ENCODE data around the gene FOXS1. TPM values are rescaled to one million over a fixed set of nuclear protein-coding genes. Genes with fewer than 3 reads are reported as not detected.

FOXS1 gene
- total and polyA plus RNA-seq, 2 experiments from 2014 or later = 0.26 TPM; not detected in 1

DNA sequence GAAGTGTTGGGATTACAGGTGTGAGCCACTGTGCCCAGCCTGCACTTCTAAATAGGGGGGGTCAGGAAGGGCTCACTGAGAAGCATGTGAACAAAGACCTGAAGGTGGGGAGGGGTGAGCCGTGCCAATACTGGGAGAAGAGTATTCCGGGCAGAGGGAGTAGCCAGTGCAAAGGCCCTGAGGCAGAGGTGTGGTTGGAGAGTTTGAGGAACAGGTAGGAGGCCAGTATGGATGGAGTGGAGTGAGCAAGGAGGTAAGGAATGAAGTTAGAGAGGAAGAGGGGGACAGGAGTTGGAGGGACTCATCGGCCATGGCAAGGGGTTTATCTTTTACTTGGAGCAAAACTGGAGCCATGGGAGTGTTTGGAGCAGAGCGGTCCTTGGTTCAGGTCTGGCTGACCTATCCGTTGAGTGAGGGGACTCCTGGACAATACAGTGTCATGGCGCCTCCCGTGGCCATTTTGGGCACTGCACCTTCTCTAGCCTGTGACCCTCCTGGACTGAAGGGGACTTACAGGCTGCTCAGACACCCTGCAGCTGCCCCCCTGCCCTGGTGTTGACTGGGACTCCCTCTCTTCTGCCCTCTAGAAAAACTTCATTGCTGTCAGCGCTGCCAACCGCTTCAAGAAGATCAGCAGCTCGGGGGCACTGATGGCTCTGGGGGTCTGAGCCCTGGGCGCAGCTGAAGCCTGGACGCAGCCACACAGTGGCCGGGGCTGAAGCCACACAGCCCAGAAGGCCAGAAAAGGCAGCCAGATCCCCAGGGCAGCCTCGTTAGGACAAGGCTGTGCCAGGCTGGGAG is 12.1 kb downstream of the FOXS1 start:
- H2AFZ ChIP-seq = peak overlapping the region; percentile 95
- no peaks in the 10 kb centered on the region; the same call in 1 of the 2 replicates for H3K9me2 ChIP-seq (ENCODE audit: insufficient read depth)
- H3K4me1 ChIP-seq (ENCODE audit: insufficient read depth) = no peaks in the 10 kb centered on the region; the same call in 1 of the 2 replicates
- peaks cover 21% of the 10 kb centered on the region for H3K9me3 Mint-ChIP-seq
- peaks cover 22% of the 10 kb centered on the region for H3K27me3 Mint-ChIP-seq (ENCODE audit: insufficient read depth, low read depth, poor library complexity)
- peaks cover 6% of the 10 kb centered on the region for H3K4me1 Mint-ChIP-seq
- no peaks in the 10 kb centered on the region for H4K20me1 ChIP-seq (replicated peaks; ENCODE audit: insufficient read depth)
- no peaks in the 10 kb centered on the region for H3K36me3 ChIP-seq (ENCODE audit: insufficient read depth)
- H3K4me3 Mint-ChIP-seq = no peak overlapping the region
- ATAC-seq (peak; percentile 92), DNase-seq (ENCODE audit: low spot score) (peak; percentile 98)
- H3F3A ChIP-seq (replicated peaks; ENCODE audit: low read depth) = 0 out of 2 replicates have a peak, but pooled peaks cover 4% of the 10 kb centered on the region
- TF ChIP-seq, protein P1, sequence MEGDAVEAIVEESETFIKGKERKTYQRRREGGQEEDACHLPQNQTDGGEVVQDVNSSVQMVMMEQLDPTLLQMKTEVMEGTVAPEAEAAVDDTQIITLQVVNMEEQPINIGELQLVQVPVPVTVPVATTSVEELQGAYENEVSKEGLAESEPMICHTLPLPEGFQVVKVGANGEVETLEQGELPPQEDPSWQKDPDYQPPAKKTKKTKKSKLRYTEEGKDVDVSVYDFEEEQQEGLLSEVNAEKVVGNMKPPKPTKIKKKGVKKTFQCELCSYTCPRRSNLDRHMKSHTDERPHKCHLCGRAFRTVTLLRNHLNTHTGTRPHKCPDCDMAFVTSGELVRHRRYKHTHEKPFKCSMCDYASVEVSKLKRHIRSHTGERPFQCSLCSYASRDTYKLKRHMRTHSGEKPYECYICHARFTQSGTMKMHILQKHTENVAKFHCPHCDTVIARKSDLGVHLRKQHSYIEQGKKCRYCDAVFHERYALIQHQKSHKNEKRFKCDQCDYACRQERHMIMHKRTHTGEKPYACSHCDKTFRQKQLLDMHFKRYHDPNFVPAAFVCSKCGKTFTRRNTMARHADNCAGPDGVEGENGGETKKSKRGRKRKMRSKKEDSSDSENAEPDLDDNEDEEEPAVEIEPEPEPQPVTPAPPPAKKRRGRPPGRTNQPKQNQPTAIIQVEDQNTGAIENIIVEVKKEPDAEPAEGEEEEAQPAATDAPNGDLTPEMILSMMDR (conservative IDR thresholded peaks at IDR 0.05; ENCODE audit: low read depth in 2 of 2) = peak; percentile 96 to 98
- TF ChIP-seq ZNF331 (CRISPR knock-in tag; IDR thresholded peaks at IDR 0.05; ENCODE audit: low read depth) (no peak), NANOG (IDR thresholded peaks at IDR 0.05; ENCODE audit: borderline replicate concordance) (no peak), ZNF114 (CRISPR knock-in tag; IDR thresholded peaks at IDR 0.05) (no peak)
- H3K27me3 ChIP-seq (ENCODE audit: insufficient read depth) = no peaks in the 10 kb centered on the region
- no peak overlapping the region for H3K4me3 ChIP-seq
- H3K27ac Mint-ChIP-seq = no peak overlapping the region
- no peaks in the 10 kb centered on the region; the same call in 2 of the 3 replicates for H3K36me3 Mint-ChIP-seq (ENCODE audit: low read depth)
- H3K27ac ChIP-seq (ENCODE audit: low read depth) = no peak overlapping the region
- no peak overlapping the region for H3K4me2 ChIP-seq
- no peaks in the 10 kb centered on the region for H3K79me2 ChIP-seq (replicated peaks; ENCODE audit: insufficient read depth)

DNA sequence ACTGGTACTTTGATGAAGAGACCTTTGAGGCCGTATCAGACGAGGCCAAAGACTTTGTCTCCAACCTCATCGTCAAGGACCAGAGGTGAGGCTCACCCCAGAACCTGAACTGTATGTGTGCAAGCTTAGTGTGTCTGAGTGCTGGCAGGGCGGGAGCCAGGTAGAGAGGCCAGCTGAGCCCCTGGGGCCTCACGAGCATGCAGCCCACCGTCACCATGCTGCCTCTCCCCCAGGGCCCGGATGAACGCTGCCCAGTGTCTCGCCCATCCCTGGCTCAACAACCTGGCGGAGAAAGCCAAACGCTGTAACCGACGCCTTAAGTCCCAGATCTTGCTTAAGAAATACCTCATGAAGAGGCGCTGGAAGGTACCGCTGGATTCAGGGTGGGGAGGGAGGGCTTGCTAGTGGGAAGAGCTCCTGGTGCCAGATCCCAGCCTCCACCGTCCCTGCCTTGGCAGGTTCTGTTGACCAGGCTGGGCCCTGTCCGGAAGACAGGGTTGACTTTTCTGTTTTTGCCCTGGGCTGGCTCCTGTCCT is 13.6 kb downstream of the FOXS1 start:
- Histone ChIP-seq H3K4me2 (no peak overlapping the region), H3K27me3 (ENCODE audit: insufficient read depth) (no peaks in the 10 kb centered on the region), H3K4me3 (no peak overlapping the region), H4K20me1 (replicated peaks; ENCODE audit: insufficient read depth) (no peaks in the 10 kb centered on the region), H3K79me2 (replicated peaks; ENCODE audit: insufficient read depth) (no peaks in the 10 kb centered on the region), H3F3A (replicated peaks; ENCODE audit: low read depth) (0 out of 2 replicates have a peak, but pooled peaks cover 4% of the 10 kb centered on the region), H3K27ac (ENCODE audit: low read depth) (no peak overlapping the region), H3K9me2 (ENCODE audit: insufficient read depth) (no peaks in the 10 kb centered on the region; the same call in 1 of the 2 replicates), H3K36me3 (ENCODE audit: insufficient read depth) (no peaks in the 10 kb centered on the region), H2AFZ (0 out of 2 replicates have a peak overlapping the region, but pooled peaks have one; percentile 52), H3K4me1 (ENCODE audit: insufficient read depth) (no peaks in the 10 kb centered on the region; the same call in 1 of the 2 replicates)
- no peak for DNase-seq (ENCODE audit: low spot score)
- Mint-ChIP-seq H3K4me1 (peaks cover 6% of the 10 kb centered on the region), H3K9me3 (peaks cover 15% of the 10 kb centered on the region), H3K36me3 (ENCODE audit: low read depth) (no peaks in the 10 kb centered on the region; the same call in 2 of the 3 replicates), H3K4me3 (no peak overlapping the region), H3K27ac (no peak overlapping the region), H3K27me3 (ENCODE audit: insufficient read depth, low read depth, poor library complexity) (peaks cover 22% of the 10 kb centered on the region)
- TF ChIP-seq ZNF462 (CRISPR knock-in tag; IDR thresholded peaks at IDR 0.05) = no peak
- no peak for ATAC-seq
